Activated CD4-positive, alpha-beta memory T cell treated with anti-CD3 and anti-CD28 coated beads for 36 hours (primary cell): ENCODE data around the gene NRF1. TPM values are rescaled to one million over a fixed set of nuclear protein-coding genes. Genes with fewer than 3 reads are reported as not detected.
"Not testable (repeated sequence)": the region's sequence is repeated elsewhere in the genome, so short reads cannot be mapped to it uniquely, and the experiment has no call there.

Experiments used
- CTCF ChIA-PET: fragments of 350-600 bp; sonication (Branson Sonifier 250); formaldehyde crosslinking; loops from one replicate; lab custom pipeline; 2021; ENCODE audit warnings: antibody characterized with exemption, inconsistent platforms; lab: Charles Lee
- POLR2A ChIA-PET: fragments of 350-600 bp; sonication (Branson Sonifier 250); formaldehyde crosslinking; loops from one replicate; lab custom pipeline; 2021; ENCODE audit warnings: antibody characterized with exemption; lab: Charles Lee
- DNase-seq: peaks from one replicate; pipeline ENCODE4 v3.0.0-alpha.2; 2020
- H3K27ac Mint-ChIP-seq: one replicate; pipeline ENCODE4 v1.8.0; 2021; ENCODE audit warnings: mixed read lengths
- H3K27me3 Mint-ChIP-seq: one replicate; pipeline ENCODE4 v1.8.0; 2021; ENCODE audit warnings: mixed read lengths
- H3K36me3 Mint-ChIP-seq: one replicate; pipeline ENCODE4 v1.8.0; 2021; ENCODE audit warnings: mixed read lengths
- H3K4me1 Mint-ChIP-seq: one replicate; pipeline ENCODE4 v1.8.0; 2021; ENCODE audit warnings: low read depth, mixed read lengths
- H3K4me3 Mint-ChIP-seq: one replicate; pipeline ENCODE4 v1.8.0; 2021; ENCODE audit warnings: mild to moderate bottlenecking, mixed read lengths
- H3K9me3 Mint-ChIP-seq: one replicate; pipeline ENCODE4 v1.8.0; 2021; ENCODE audit warnings: mixed read lengths
- intact Hi-C: fragments of 100-400 bp; cut with micrococcal nuclease; formaldehyde crosslinking; loops from one replicate; pipeline ENCODE4 v1.15.1; 2023
- total RNA-seq, 2 experiments: library from RNA; stranded (reverse); gene quantifications; one replicate each; pipeline ENCODE4 v1.2.3, GENCODE V29; 2021

NRF1 gene
- 10 to 100 TPM; 19.9 to 20.4 TPM for total RNA-seq

- intact Hi-C loops = loop anchor here (1.0 to 5.0 kb wide), 6 partner anchors 24 to 399 kb away; partner anchors contain the start of gene SMKR1
- Mint-ChIP-seq H3K9me3 (no peaks in the 10 kb centered on the region), H3K27ac (peak within 1 kb of the TSS; percentile 97), H3K27me3 (no peaks in the 10 kb centered on the region), H3K36me3 (peaks cover 28% of the 10 kb centered on the region), H3K4me1 (peaks cover 53% of the 10 kb centered on the region), H3K4me3 (peak within 1 kb of the TSS; percentile 95)
- peak; percentile 92 for DNase-seq
- ChIA-PET POLR2A (interaction anchor here (0.6 to 0.8 kb wide), 3 partner anchors 42 to 244 kb away, joined by 3 to 4 read pairs (median 3); partner anchors contain the start of gene SMKR1), CTCF (interaction anchor here (0.7 to 2.1 kb wide), 11 partner anchors 8 to 313 kb away, joined by 3 to 37 read pairs (median 3); no protein-coding TSS in a partner anchor)
These were observed at the start of gene NRF1 for GRCh38 chr7:129611246-129612111. Gene NRF1 (plus strand): TSS chr7:129611720. CDS start chr7:129657352, 45,632 bp downstream.

GRCh38 chr7:129566323-129566722 lies 45.2 kb upstream of the NRF1 start:
- H3K36me3 Mint-ChIP-seq, H3K9me3 Mint-ChIP-seq, CTCF ChIA-PET, POLR2A ChIA-PET, intact Hi-C loops, DNase-seq, H3K4me3 Mint-ChIP-seq, H3K4me1 Mint-ChIP-seq, H3K27ac Mint-ChIP-seq: not testable (repeated sequence)
- peaks cover 20% of the 10 kb centered on the region for H3K27me3 Mint-ChIP-seq

DNA sequence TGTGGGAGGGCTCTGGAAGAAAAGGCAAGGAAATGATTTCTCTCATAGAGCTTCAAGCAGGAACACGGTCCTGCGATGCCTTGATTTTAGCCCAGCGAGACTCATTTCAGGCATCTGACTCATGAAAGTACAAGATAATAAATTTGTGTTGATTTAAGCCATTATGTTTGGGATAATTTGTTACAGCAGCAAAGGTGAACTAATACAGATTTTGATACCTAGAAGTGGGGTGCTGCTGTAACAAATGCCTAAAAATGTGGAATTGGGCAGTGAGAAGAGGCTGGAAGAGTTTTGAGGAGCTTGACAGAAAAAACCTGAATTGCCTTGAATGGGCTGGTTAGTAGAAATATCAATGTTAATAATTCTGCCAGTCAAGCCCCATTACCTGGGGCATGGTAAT lies 44.1 kb upstream of the NRF1 start:
- POLR2A ChIA-PET = interaction anchor here (0.6 kb wide), 2 partner anchors 75 to 243 kb away, joined by 3 to 4 read pairs; no protein-coding TSS in a partner anchor
- intact Hi-C loops = no loop called here

DNA sequence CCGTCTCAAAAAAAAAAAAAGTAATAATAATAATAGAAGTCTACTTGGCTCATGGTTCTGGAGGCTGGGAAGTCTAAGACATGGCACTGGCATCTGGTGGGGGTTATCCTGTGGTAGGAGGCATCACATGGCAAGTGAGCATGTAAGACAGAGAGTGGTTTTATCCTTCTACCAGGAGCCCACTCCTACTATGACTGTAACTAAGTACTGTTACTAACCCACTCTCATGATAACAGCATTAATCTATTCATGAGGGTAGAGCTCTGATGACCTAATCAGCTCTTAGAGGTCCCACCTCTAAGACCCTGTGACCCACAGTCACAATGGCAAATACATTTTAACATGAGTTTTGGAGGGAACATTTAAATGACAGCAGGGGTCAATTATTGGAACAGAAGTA lies 43.3 kb upstream of the NRF1 start:
- no peak overlapping the region for H3K27ac Mint-ChIP-seq
- intact Hi-C loops = no loop called here
- ChIA-PET POLR2A (no interaction called here), CTCF (no interaction called here)
- peaks cover 17% of the 10 kb centered on the region for H3K27me3 Mint-ChIP-seq
- peaks cover 4% of the 10 kb centered on the region for H3K9me3 Mint-ChIP-seq
- H3K36me3 Mint-ChIP-seq = peaks cover 1% of the 10 kb centered on the region
- H3K4me1 Mint-ChIP-seq = no peaks in the 10 kb centered on the region
- no peak for DNase-seq
- no peak overlapping the region for H3K4me3 Mint-ChIP-seq

More for the DNA sequence above, 44.1 kb upstream of the NRF1 start:
- Mint-ChIP-seq H3K27ac (no peak overlapping the region), H3K9me3 (peaks cover 4% of the 10 kb centered on the region), H3K36me3 (peaks cover 1% of the 10 kb centered on the region), H3K4me1 (no peaks in the 10 kb centered on the region), H3K27me3 (peaks cover 19% of the 10 kb centered on the region), H3K4me3 (no peak overlapping the region)
- CTCF ChIA-PET = no interaction called here
- DNase-seq = no peak

GRCh38 chr7:129569326-129569725 lies 42.2 kb upstream of the NRF1 start:
- H3K27me3 Mint-ChIP-seq = peaks cover 17% of the 10 kb centered on the region
- intact Hi-C loops = no loop called here
- H3K36me3 Mint-ChIP-seq = peaks cover 1% of the 10 kb centered on the region
- POLR2A ChIA-PET = interaction anchor here (0.7 kb wide), 1 partner anchor 42 kb away, joined by 3 read pairs; the partner anchor contains the start of gene NRF1
- no peaks in the 10 kb centered on the region for H3K4me1 Mint-ChIP-seq
- no peak overlapping the region for H3K27ac Mint-ChIP-seq
- H3K9me3 Mint-ChIP-seq = peaks cover 4% of the 10 kb centered on the region
- H3K4me3 Mint-ChIP-seq = no peak overlapping the region
- CTCF ChIA-PET = interaction anchor here (0.6 kb wide), 1 partner anchor 95 kb away, joined by 3 read pairs; no protein-coding TSS in a partner anchor
- DNase-seq = no peak

DNA sequence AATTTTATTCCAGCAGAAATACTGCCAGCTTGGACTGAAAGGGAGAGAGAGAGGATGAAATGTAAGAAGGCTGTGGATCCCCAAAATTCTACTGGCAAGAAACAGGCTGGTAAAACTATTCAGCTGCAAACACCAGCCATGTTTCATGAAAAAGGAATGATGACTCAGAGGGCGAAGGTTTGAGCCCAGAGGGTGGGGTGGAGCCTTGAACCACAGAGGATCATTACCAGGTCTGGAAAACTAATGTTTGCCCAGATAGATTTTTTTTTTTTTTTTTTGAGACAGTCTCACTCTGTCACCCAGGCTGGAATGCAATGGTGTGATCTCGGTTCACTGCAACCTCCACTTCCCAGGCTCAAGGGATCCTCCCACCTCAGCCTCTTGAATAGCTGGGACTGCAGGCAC lies 41.7 kb upstream of the NRF1 start:
- H3K4me1 Mint-ChIP-seq = no peaks in the 10 kb centered on the region
- no peak for DNase-seq
- peaks cover 1% of the 10 kb centered on the region for H3K36me3 Mint-ChIP-seq
- peaks cover 15% of the 10 kb centered on the region for H3K27me3 Mint-ChIP-seq
- ChIA-PET POLR2A (interaction anchor here (0.7 kb wide), 1 partner anchor 42 kb away, joined by 3 read pairs; the partner anchor contains the start of gene NRF1), CTCF (no interaction called here)
- intact Hi-C loops = no loop called here
- H3K9me3 Mint-ChIP-seq = peaks cover 4% of the 10 kb centered on the region
- H3K4me3 Mint-ChIP-seq = no peak overlapping the region
- H3K27ac Mint-ChIP-seq = no peak overlapping the region

DNA sequence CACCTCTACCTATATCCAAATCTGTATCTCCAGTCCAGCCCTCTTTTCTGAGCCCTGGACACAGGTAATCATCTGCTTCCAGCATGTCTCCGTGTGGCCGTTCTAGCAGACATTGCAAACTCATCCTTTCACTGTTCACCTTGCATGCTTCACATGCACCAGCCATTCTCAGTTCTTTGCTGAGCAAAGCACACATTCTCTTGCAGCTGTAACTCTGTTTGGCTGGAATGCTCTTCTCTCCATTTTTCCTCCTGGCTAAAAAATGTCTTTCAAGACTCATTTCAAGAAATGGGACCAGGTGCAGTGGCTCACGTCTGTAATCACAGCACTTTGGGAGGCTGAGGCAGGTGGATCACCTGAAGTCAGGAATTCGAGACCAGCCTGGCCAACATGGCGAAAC lies 40.3 kb upstream of the NRF1 start:
- no peaks in the 10 kb centered on the region for H3K4me1 Mint-ChIP-seq
- no peak for DNase-seq
- peaks cover 2% of the 10 kb centered on the region for H3K36me3 Mint-ChIP-seq
- intact Hi-C loops = no loop called here
- CTCF ChIA-PET = no interaction called here
- H3K27me3 Mint-ChIP-seq = peaks cover 15% of the 10 kb centered on the region
- no peak overlapping the region for H3K27ac Mint-ChIP-seq
- POLR2A ChIA-PET = no interaction called here
- no peak overlapping the region for H3K4me3 Mint-ChIP-seq
- H3K9me3 Mint-ChIP-seq = peaks cover 5% of the 10 kb centered on the region

DNA sequence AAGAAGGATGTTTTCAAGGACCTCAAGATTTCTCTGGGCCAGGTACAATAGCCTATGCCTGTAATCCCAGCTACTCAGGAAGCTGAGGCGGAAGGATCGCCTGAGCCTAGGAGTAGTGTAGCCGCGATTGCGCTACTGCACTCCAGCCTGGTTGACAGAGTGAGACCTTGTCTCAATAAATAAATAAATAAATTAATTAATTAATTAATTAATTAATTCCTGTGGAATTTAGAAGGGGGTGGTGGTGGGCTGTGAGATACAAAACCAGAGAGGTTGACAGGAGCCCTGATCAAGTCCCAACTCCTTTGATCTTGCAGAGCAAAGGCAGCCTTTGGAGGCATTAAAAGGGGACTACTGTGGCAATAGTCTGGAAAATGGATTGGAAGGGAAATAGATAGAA lies 39.3 kb upstream of the NRF1 start:
- no peak for DNase-seq
- CTCF ChIA-PET = no interaction called here
- no peak overlapping the region for H3K4me3 Mint-ChIP-seq
- H3K9me3 Mint-ChIP-seq = peaks cover 7% of the 10 kb centered on the region
- peaks cover 9% of the 10 kb centered on the region for H3K27me3 Mint-ChIP-seq
- POLR2A ChIA-PET = no interaction called here
- intact Hi-C loops = no loop called here
- H3K27ac Mint-ChIP-seq = no peak overlapping the region
- H3K4me1 Mint-ChIP-seq = no peaks in the 10 kb centered on the region
- peaks cover 5% of the 10 kb centered on the region for H3K36me3 Mint-ChIP-seq

DNA sequence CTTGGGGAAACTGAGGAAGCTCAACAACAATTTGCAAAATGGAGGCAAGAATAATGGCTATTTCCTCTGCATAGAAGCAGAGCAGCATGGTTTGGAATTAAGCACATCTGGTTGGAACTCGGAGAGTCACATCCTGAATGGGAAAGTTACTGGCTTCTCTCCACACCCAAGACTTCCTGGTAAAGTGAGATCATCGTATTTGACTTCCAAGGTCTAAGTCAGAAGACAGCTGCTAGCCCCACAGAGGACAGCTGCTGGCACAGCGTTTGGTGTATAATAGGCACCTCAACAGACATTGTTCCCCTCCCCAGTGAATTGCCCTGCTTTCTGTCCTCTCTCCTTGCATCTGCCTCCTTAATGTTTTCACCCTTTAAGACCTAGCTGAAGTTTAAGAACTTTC lies 37.0 kb upstream of the NRF1 start:
- Mint-ChIP-seq H3K27ac (no peak overlapping the region), H3K9me3 (peaks cover 16% of the 10 kb centered on the region), H3K4me1 (no peaks in the 10 kb centered on the region), H3K4me3 (no peak overlapping the region), H3K36me3 (peaks cover 6% of the 10 kb centered on the region), H3K27me3 (no peaks in the 10 kb centered on the region)
- intact Hi-C loops = no loop called here
- POLR2A ChIA-PET = no interaction called here
- CTCF ChIA-PET = no interaction called here
- DNase-seq = no peak

DNA sequence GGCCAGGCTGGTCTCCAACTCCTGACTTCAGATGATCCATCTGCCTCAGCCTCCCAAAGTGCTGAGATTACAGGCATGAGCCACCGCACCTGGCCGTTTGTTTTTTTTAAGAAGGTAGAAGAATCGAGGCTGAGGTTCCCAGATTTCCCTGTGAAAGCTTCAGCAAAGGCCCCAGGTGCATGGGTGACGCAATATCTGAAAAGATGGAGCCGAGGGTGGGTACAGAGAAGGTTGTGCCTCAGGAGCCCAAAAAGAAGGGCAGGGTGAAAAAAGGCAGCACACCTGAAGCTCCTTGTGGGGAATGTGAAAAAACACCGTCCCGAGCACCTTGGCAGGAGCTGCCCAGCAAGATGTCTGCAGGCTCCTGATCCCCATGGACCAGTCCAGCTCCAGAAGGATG lies 35.8 kb upstream of the NRF1 start:
- intact Hi-C loops = no loop called here
- H3K4me3 Mint-ChIP-seq = no peak overlapping the region
- POLR2A ChIA-PET = no interaction called here
- no peak for DNase-seq
- H3K36me3 Mint-ChIP-seq = peaks cover 6% of the 10 kb centered on the region
- peaks cover 16% of the 10 kb centered on the region for H3K9me3 Mint-ChIP-seq
- no peak overlapping the region for H3K27ac Mint-ChIP-seq
- H3K27me3 Mint-ChIP-seq = no peaks in the 10 kb centered on the region
- CTCF ChIA-PET = interaction anchor here (0.9 kb wide), 1 partner anchor 69 kb away, joined by 3 read pairs; no protein-coding TSS in a partner anchor
- H3K4me1 Mint-ChIP-seq = no peaks in the 10 kb centered on the region

- DNase-seq = no peak
- intact Hi-C loops = no loop called here
- Mint-ChIP-seq H3K27ac (no peak overlapping the region), H3K9me3 (peaks cover 16% of the 10 kb centered on the region), H3K4me1 (no peaks in the 10 kb centered on the region), H3K27me3 (no peaks in the 10 kb centered on the region), H3K36me3 (peaks cover 6% of the 10 kb centered on the region), H3K4me3 (no peak overlapping the region)
- ChIA-PET CTCF (interaction anchor here (0.9 kb wide), 1 partner anchor 68 kb away, joined by 3 read pairs; no protein-coding TSS in a partner anchor), POLR2A (no interaction called here)
These were observed 35.4 kb upstream of the NRF1 start for GRCh38 chr7:129576138-129576537.

GRCh38 chr7:129578829-129579228 lies 32.7 kb upstream of the NRF1 start:
- ChIA-PET CTCF (no interaction called here), POLR2A (no interaction called here)
- Mint-ChIP-seq H3K4me1 (no peaks in the 10 kb centered on the region), H3K4me3 (no peak overlapping the region), H3K27me3 (no peaks in the 10 kb centered on the region), H3K36me3 (peaks cover 6% of the 10 kb centered on the region), H3K27ac (no peak overlapping the region), H3K9me3 (peaks cover 16% of the 10 kb centered on the region)
- DNase-seq = no peak
- intact Hi-C loops = no loop called here
